H4 (cell line): ENCODE data around the gene COMMD2. TPM values are rescaled to one million over a fixed set of nuclear protein-coding genes. Genes with fewer than 3 reads are reported as not detected.

ENCODE experiments used
- DNase-seq: peaks from one replicate; pipeline ENCODE4 v3.0.0-alpha.2; 2015; ENCODE audit warnings: low spot score
- total RNA-seq: library from RNA; depleted of rRNA; stranded (reverse); fragments of >200 nt; shearing (Covaris generic); gene quantifications from 2 replicates; pipeline ENCODE4 v1.2.3, GENCODE V29; 2014

COMMD2 gene
- total RNA-seq, 1 experiment from 2014 or later: 52.3 TPM

DNA sequence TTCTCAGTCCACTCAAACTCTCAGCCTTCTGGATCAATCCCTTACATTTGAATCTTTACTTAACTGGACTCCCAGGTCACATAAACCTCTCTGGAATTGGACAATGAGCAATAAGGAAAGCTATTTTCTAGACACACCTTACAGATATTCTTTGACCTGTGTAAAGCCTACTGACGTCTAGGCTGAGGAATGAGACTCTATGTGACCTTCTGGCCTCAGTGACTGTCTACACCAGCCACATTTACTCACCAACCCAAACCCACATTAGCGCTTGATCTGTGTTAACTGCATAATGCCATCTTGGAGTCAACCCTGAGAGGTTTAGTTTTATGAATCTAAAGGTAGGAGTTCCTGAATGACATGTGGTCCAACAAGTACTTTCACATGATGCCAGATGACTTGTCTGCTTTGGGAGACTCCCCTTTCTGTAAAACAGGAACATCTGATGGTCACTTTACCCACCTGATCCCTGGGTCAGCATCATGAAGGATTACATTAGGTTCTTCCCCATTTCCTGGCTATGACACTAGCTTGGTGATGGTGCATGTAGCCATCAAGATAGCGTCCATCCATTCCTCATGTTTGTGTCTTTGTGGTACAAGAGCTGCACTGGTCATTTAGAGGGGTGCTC lies 11.4 kb upstream of the COMMD2 start:
- no peak for DNase-seq

DNA sequence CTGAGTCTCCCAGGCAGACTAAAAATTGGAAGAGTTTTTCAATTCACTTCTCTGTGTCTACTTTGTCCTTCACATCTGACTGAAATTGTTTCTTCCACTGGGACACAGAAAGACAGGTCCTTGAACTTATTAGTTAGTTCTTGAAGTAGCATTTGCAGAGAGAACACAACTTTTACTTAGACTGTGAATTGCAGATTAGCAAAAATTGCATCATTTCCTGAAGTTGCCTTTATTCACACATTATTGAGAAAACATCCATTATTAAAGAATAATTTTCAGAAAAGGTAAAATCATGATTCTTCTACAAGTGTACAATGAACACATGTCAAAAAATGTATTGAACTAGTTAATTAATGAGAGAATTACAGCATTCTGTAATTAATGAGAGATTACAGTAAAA lies 1.4 kb upstream of the COMMD2 start:
- DNase-seq: no peak

DNA sequence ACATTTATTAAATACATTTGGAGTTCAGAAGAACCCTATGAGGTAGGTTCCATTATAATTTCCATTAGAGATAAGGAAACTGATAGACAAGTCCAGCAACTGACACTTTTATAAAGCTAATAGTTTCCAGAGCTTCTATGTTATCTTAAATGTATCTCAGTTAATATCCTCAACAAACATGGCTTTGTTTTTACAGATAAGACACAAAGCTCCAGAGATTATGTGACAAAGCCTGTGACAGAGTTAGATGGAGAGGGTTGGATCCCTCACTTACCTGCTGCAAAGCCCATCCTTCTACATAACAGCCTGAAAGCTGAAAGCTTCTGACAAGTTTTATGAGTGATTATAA lies 473 bp upstream of the COMMD2 start:
- no peak for DNase-seq

DNA sequence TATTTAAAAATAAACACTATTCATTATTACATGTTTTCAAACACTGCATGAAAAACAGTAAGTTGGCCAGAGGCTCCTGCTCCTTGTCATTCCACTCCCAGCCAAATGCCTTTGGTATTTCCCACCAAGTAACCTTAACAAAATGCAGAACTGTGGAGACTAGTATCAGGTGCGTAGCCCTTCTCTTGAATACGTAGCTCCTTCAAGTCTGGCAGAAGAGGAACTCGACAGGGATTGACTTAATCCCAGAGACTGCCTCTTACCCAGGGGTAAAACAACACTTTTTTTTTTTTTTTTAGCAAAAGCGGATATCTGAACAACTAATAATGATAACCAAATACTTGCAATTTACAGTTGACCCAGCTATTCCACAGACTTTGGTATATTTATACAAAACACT lies 738 bp downstream of the COMMD2 start:
- DNase-seq: no peak

DNA sequence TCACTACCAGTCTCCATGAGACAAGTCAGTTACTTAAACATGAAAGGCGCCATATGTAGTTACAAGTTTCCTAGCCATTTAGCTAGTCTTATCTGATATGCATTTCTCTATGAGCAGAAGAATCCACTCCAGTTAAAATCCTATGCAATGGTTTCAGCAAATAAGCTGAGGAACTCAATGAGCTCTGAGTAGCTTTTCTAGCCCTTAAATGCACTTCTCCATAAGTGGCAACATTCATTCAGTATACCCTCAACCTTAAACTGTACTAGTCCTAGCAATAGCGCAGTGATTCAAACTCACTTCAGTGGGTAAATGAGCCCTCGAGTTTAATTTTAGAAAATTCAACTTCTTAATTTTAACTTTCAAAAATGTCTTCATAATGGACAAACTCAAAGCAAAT lies 7.7 kb downstream of the COMMD2 start:
- no peak for DNase-seq

DNA sequence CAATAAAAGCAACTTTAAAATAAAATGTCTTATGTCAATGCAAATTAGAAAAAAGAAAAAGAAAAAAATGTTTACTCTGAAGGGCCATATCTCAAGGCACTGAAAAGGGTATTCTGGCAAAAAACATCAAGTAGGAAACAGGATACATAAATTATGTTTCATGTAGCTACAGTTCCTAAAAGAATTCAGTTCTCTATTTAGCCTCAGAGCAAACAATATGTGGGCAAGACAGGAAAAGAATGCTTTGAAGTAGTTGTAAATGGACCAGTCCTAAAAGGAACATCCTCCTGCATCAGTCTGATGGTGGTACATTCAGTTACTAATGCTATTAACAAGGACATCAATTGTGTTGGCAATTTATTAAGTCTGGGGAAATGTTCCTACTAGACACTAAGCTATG lies 8.1 kb downstream of the COMMD2 start:
- no peak for DNase-seq

DNA sequence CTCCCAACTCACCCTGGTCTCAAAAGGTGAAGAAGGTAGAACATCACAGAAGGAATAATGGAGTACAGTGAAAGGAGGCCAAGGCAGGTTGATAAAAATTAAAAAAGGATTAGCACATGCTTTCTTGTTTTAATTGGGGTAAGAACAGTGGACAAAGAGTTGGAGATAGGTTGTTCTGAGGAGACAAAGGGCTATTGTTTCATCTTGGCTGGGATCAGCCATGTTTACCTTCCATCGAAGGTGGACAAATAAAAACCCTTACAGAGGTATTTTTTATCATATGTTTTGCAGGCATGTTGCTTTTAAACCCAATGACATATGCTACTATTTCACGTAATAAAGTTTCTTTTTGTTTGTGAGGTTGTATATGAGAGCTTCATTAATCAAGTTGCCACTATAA lies 12.9 kb downstream of the COMMD2 start:
- DNase-seq: no peak

DNA sequence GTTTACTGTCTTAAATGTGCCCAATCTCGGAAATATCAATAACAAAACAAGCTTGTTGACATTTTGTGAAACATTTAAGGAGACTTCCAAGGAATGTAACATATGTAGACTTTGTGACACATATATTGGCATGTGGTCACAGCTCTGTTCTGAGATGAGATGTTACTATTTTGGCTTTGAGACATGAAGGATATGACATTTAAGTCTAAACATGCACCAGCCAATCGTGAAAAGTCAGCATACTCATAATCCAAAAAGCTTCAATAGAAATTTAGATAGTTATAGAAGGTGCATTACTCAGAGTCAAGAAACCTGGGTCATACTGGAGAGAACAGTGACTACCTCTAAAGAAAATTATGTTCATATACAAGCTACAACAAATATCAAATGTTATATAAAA lies 13.4 kb downstream of the COMMD2 start:
- DNase-seq: no peak

DNA sequence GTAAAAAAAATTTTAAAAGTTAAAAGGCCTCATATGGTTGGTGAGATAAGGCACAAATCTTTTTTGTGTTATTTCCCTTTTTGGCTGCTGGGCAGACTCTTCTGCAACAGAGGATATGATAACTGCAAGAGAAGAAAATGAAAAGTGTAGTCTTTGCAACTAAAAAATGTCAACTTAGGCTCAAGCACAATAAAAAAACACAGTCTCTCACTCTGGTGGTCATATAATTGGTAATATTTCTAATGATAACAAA lies 15.4 kb downstream of the COMMD2 start:
- DNase-seq: no peak

DNA sequence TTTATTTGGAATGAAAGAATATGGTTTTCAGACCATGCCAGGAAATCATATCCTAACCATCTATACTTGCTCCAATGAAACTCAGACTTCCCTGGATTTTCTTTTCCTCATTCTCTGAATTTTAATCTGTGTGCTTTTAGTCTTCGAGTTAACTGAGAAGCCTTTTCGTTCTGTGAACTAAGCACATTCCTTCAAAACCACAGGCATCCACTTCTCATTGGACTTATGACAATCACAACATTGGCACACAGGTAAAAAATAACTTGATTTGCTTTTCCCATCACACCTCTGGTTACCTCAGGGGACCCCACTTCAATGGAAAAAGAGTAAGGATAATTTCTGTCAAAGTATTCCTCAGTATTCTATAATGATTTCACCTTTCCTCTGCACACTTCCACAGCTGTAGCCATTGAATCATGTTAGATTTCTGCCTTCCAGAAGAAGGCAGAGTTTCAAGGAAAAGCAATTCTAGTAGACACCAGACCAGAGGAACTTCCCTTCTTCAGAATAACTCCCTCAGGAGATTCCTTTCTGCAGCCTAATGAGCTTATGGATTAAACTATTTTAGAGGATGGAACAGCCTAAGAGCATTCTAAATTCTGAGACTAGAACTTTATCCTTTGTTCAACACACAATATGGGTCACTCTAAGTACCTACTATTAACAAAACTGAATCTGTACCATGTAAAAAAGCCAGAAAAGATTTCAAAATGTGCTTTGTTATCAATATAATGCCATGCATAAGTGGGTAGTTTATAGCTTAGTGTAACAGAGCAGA lies 15.9 kb downstream of the COMMD2 start:
- peak; percentile 54 for DNase-seq

DNA sequence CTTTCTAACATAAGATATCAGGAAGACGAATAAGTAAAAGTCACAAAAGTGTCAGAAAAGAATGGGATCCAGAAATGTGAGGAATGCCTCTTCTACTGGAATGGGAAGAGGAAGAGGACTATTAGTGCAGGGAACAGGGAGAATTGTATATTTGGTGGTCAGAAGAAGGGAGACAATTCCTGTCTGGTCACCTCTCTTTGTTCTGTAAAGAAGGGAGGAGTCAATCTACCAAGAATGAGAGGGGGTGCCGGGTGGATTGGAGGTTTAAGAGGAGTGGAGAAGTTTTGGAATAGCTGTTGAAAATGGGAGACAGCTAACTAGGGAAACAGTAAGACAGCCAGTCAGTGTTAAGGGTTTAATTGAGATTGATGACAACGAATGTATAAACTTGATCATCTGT lies 20.1 kb downstream of the COMMD2 start:
- DNase-seq: no peak

DNA sequence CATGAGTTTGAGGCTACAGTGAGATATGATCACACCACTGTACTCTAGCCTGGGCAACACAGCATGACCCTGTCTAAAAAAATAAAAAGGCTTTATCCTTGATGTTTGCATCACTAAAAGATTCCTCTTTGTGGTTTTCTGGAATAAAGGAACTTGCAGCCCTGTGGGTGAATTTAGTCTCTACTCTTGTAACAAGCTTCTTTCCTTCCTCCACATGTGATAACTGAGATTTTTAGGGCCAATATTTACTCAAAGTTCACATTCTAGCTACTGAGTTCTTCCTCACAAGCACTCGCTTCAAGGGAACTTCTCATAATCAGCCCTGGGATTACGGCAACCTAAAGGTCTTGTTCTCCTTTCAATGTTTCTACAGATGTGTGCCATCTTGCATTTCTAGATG lies 24.6 kb downstream of the COMMD2 start:
- no peak for DNase-seq

DNA sequence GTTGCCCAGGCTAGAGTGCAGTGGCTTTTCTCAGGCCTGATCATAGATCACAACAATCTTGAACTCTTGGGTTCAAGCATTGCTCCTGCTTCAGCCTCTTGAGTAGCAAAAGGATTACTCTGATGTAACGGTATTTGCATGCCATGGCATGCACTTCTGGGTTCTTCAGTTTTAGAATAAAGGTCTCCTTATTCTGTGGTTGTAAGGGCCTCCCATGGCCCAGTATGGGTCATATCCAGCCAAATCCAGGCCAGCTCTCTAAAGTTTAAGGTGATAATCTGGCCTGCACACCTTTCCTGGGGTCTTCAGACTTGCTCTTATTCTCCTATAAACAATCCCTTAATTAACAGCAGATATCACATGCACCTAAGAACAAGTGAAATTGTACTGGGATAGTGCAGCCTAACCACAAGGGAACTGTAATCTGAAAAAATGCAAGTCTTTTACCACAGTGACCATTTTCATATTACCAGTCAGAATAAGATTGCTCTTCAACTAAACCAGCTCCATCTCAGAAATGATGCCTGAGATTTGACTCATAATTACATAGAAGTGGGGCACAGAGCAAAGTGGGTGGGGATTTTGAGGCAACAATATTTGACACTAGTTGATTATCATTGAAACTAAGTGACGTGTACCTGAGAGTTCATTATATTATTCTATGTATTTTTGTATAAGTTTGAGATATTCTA lies 25.4 kb downstream of the COMMD2 start:
- DNase-seq: no peak

DNA sequence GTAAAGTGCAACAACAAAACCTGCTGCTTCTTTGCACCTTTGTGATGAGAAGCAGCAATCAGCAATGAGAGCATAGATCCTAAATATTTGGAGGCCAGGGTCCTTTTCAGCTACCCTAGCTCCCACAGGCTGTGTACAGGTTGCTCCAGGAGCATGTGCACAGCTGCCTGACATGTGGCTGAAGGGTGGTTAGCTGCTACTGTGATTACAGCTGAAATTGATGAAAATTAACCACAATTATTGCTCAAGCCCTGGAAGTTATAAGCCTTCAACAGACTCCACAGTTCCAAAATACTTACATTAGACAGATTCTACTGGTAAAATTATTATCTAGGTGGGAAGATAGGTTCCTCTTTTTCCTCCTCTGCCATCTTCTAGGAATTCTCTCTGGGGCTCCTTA lies 28.5 kb downstream of the COMMD2 start:
- DNase-seq: no peak

DNA sequence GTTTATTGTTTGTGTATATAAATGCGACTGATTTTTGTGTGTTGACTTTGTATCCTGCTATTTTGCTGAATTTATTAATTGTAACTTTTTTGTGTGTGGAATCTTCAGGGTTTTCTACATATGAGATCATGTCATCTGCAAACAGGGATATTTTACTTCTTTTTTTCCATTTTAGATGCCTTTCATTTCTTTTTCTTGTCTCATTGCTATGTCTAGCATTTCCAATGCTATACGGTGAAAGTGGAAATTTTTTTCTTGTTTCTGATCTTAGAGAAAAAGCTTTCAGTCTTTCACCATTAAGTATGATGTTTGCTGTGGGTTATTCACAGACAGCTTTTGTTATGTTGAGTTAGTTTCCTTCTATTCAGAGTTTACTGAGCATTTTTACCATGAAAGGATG lies 31.4 kb downstream of the COMMD2 start:
- DNase-seq: no peak

DNA sequence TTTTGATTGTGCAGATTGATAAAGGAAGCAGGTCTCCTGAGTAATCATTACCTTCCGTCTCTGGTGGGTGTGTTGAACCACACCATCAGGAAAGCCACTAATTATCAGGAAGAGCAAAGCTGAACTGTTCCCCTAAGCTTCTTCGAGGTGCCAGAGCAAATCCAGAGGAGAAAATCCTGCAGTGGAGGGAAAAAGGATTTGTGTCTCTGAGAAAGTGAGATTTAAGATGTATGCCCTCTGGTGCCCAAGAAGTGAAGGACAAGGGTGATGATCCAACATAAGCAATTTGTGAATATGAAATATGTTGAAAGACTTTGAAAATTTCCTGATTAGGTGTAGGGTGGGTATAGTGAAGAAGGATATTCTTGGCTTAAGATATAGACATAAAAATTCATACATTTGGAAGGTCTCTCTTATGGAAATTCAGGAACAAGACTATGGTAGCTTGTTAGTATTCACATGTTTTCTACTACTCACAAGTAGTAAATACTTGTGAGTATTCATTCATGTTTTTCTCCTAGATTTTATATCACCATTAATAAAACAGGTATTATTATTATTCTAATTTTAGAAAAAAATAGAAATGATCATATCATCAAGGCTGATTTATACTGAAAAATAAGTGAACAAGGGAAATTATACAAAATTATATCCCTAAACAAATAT lies 34.8 kb downstream of the COMMD2 start:
- peak; percentile 80 for DNase-seq

DNA sequence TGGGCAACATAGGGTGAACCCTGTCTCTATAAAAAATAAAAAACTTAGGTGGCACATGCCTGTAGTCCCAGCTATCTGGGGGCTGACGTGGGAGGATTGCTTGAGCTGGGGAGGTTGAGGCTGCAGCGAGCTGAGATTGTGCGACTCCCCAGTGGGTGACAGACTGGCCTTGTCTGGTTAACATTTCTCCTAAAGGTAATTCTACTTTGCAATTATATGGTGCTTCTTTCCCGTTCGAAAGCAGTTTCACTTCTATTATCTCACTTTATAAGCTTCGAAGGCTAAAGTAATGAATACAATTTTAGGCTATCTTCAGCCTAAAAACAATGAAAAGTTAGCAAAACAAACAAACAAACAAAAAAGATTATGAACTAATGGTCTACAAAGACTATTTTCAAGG lies 35.3 kb downstream of the COMMD2 start:
- no peak for DNase-seq

DNA sequence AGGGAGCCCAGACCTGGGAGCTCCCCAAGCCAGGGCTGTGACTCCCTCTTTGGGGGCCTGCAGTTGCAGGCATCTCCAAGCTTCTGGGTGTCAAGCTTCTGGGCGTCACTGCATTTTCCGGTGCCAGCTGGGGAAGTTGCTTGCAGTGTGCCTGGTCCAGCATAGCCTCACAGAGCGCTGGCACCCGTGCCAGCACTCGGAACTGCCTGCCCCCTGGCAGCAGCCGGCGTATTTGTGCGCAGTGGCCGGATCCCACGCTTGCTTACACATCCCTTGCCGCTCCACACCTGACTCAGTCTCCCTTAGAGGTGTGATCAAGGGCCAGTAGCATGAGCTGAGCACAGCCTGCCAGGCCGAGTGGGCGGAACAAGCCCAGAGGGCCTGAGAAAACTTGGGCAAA lies 37.0 kb downstream of the COMMD2 start:
- DNase-seq: no peak

DNA sequence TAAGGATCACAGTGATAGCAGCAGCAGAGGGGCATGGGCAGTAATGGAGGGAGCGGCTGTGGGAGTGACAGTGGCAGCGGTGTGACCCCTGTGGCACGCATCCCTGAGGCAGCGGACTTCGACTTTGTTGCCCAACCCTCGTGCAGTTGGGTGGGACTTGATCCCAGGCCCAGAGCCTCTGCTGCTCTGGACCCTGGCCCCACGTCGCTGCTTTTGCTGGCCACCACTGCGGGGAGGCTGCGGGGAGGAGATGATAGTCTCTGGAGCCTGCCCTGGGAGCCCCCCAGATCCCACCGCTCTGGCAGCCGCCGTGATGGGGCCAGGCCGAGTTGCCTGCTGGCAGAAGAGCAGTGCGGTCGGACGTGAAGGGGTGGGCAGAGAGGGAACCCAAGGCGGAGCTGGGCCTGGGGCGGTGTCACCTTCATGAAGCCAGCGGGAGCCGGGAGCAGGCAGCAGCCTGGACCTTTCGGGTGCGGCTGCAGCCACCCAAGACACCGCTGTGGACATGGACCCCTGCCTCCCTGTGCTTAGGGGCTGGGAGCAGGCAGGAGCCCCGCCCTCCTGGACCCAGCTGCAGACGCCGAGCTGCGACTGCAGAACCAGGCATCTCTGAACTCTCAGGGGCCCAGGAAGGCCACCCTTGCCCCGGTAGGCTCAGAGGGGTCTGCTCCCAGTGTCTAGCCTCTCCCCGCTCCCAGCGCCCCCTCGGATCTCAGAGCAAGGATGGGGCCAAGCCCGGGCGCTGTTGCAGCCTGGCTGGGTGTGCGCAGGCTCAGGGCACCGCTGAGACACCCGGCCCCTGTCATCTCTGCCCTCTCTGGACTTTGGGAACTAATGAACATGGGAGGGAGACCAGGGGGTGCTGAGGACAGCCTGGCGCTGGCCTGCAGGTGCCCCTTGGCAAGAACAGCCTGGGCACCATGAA lies 38.3 kb downstream of the COMMD2 start:
- no peak for DNase-seq

DNA sequence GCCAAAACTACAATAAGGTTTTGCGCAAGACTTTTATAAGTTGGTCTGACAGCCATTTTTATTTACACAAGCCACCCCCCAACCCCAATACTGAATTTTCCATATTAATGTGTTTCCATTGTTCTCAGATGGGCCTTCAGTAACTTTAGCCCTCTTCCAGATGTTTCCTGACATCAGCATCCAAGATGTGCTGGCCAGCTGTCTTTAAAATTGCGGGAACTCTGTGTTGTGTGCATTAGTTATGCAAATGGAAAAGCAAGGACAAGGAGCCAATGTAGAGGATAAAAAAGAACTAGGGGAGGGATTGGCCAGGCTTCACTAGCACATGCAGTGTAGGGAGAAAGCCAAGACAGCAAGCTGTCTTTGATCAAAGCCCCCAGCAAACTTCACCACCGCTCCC lies 45.4 kb downstream of the COMMD2 start:
- no peak for DNase-seq

DNA sequence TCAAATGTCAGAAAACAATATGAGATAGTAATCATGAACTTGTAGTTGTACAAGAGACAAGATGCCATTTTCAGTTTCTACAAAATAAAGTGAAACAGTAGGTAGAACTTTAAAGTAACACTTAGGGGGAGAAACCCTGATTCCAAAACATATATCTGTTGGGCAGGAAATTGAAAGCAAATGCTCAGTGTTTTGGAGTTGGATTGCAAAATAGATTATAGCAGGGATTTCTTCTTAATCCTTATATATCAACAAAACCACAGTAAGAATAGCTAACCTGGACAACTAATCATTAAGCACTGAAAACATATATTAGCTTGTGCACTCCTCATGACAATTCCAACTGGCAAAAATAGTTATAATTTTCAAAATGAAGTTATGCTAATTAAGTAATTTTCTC lies 46.9 kb downstream of the COMMD2 start:
- DNase-seq: no peak

DNA sequence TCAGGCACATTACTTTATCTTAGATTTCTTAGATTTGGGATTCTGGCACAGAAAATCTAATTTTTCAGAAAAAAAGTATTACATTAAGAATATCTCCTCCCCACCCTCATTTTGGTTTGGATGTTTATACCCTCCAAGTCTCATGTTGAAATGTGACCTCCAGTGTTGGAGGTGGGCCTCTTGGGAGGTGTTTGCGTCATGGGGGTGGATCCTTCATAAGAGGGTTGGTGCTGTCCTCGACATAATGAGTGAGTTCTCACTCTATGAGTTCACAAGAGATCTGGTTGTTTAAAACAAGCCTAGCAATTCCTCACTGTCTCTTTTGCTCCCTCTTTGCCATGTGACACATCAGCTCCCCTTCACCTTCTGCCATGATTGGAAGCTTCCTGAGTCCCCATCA lies 48.8 kb downstream of the COMMD2 start:
- DNase-seq: no peak
